ENCODE measurements around the gene GOLGA6D.
"Not testable (repeated sequence)": the region's sequence is repeated elsewhere in the genome, so short reads cannot be mapped to it uniquely, and the experiment has no call there.

DNA sequence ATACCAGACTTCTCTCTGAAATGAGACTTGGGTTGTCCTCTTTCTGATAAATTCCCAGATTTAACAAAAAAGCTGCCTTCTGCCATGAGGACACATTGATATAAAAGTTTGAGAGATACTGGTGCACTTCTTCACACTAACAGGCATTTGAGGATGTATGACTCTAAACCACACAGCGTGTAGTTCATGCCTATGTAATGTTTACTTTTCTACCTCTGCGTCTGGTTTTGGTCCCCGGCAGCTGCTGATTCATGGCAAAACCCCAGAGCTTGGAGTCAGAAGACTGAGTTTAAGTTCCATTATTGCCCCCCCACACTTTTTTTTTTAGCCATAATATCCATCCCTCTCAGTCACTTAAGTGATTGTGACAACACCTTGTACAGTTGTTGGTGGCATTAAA lies 1.5 kb downstream of the GOLGA6D start:
- TF ChIP-seq CTCF (IDR thresholded peaks at IDR 0.05; ENCODE audit: low read depth, low read length, poor library complexity, severe bottlenecking); EZH2phosphoT487 (IDR thresholded peaks at IDR 0.05; ENCODE audit: borderline replicate concordance, low read length): not testable (repeated sequence)

All from DOHH2 (cell line).